ENCODE results near the gene ZDHHC11B.
"Not testable (repeated sequence)": the region's sequence is repeated elsewhere in the genome, so short reads cannot be mapped to it uniquely, and the experiment has no call there.

DNA sequence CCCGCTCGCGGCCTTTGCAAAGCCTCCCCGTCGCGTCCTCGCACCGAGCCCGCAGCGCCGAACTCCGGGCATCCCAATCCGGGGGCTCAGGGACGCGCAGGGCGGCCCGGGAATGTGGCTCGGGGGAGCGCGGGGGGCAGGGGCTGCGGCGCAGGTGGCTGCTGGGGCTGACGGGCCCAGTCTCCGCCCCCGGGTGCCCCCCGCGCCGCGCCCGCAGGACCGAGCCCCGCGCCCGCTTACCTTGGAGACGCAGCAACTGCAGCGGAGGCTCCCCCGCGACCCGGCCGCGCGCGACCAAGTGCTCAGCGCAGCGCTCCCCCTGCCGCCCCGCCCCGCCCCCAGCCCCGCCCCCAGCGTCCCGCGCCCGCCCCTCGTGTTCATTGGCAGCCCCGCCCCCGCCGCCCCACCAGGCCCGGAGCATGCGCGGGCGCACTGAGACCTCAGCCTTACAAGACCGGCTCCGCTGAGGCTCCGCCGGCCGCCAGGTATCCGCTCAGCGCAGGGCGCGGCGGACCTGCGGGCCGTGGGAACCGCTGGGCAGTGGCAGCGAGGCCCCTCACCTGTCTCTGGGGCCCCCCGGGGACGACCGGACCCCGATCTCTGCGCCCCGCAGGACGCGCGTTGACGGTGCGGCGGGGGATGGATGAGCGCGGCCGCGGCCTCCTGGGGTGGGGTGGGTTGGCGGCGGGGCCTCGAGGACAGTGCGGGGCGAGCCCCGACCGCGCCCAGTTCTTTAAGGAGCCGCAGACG is at the start of gene ZDHHC11B:
- not testable (repeated sequence) for TF ChIP-seq POLR2A (IDR thresholded peaks at IDR 0.05; ENCODE audit: low read depth); EP300 (IDR thresholded peaks at IDR 0.05)
- TF ChIP-seq CTCF (IDR thresholded peaks at IDR 0.05) (peak in 2 of 3 experiments; percentile 7 to 13), POLR2AphosphoS5 (IDR thresholded peaks at IDR 0.05) (peak; percentile 80 to 85)

Data from esophagus muscularis mucosa (tissue), 4 donors.